Measurements from ENCODE around the gene SLC39A7. TPM values are rescaled to one million over a fixed set of nuclear protein-coding genes. Genes with fewer than 3 reads are reported as not detected.

Gene SLC39A7
- total RNA-seq, 1 donor from 2014 or later: 140 TPM

DNA sequence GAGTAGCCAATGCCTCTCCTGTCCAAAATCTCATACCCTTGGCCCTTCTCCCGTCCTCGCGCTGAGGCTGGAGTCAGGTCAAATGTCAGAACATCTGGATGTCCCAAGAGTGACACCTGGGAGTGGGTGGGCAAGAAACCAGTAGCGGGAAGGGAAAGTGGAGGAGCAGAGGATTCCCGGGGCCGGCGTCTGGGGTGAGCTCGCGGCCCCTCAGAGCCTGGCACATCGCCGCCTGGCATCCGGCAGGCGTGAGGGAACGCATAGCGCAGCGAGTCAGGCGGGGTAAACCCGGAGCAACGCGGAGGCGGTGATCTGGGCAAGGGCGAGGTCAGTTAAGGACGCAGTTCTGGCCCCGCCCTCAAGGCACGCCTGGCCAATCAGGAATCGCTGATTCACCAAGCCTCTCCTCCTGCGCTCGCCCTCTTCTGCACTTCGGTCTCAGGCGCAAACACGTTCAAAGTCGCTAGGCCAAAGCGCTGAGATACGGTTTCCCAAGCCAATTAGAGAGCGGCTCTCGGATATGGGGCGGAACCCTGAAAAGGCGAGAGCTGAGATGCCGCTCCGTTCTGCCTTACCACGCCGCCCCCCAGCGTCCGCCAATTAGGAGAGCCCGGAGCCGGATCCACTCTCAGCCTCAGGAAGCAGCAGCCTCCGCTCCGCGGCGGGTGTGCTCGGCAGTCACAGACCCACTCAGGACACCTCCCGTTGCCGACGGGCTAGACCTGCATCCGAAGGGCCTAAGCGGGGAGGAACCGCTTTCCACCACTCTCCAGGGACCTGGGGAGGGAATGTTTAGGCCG is 48.5 kb downstream of the SLC39A7 start:
- Mint-ChIP-seq H3K27me3 (ENCODE audit: low read depth) (peaks cover 9% of the 10 kb centered on the region), H3K36me3 (peaks cover 21% of the 10 kb centered on the region), H3K9me3 (no peaks in the 10 kb centered on the region), H3K4me1 (peaks cover 18% of the 10 kb centered on the region), H3K27ac (peak overlapping the region; percentile 85), H3K4me3 (peak overlapping the region; percentile 81)
- DNase-seq (ENCODE audit: low spot score in 2 of 2, unreplicated experiment in 2 of 2): peak; percentile 80 to 89
- TF ChIP-seq, protein P1, sequence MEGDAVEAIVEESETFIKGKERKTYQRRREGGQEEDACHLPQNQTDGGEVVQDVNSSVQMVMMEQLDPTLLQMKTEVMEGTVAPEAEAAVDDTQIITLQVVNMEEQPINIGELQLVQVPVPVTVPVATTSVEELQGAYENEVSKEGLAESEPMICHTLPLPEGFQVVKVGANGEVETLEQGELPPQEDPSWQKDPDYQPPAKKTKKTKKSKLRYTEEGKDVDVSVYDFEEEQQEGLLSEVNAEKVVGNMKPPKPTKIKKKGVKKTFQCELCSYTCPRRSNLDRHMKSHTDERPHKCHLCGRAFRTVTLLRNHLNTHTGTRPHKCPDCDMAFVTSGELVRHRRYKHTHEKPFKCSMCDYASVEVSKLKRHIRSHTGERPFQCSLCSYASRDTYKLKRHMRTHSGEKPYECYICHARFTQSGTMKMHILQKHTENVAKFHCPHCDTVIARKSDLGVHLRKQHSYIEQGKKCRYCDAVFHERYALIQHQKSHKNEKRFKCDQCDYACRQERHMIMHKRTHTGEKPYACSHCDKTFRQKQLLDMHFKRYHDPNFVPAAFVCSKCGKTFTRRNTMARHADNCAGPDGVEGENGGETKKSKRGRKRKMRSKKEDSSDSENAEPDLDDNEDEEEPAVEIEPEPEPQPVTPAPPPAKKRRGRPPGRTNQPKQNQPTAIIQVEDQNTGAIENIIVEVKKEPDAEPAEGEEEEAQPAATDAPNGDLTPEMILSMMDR (IDR thresholded peaks at IDR 0.05; ENCODE audit: unreplicated experiment): no peak

DNA sequence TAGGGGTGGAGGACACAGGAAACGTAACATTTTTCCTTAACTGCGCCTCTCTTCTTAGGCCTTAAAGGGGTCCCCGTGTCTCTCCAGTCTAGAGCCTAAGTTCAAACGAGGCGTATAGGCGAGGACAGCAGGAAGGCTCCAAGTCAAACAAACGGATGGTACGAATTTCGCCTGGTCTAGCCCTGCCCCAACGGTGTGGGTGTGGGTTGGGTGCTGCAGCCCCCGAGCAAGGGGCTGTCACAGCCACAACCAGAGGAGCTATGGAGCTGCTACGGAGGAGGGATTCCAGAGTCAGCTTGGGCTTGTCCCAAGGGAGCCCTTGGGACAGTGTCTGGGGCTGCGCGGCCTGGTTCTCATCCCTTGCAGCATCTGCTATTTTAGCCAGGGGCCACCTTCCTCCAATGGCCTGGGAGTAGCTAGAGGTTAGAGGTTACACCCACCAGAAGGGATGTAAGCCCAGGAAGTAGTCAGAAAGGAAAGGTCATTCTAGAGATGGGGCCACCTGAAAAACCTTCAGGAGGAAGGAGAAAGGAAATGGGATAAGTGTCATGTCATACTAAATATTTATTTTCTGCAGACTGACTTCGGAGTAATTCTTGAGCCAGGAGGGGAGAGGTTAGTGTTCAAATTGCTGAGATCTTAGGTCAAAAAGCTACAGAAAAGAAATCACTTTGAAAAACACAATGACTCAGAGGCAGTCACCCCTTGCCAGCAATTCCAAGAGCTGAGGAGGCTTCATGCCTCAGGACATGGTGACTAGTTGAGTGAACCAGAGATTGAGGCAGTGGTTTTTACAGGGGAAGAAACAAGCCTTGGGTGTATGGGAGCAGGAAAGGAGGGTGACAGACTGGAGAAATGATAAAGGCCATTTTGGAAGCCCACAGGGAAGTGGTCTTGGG is 49.3 kb downstream of the SLC39A7 start:
- no peaks in the 10 kb centered on the region for H3K9me3 Mint-ChIP-seq
- TF ChIP-seq, protein P1 (IDR thresholded peaks at IDR 0.05; ENCODE audit: unreplicated experiment): no peak
- H3K4me1 Mint-ChIP-seq: peaks cover 18% of the 10 kb centered on the region
- peak overlapping the region; percentile 85 for H3K27ac Mint-ChIP-seq
- peaks cover 9% of the 10 kb centered on the region for H3K27me3 Mint-ChIP-seq (ENCODE audit: low read depth)
- H3K4me3 Mint-ChIP-seq: peak overlapping the region; percentile 81
- peaks cover 21% of the 10 kb centered on the region for H3K36me3 Mint-ChIP-seq
- DNase-seq (ENCODE audit: low spot score in 2 of 2, unreplicated experiment in 2 of 2): no peak

DNA sequence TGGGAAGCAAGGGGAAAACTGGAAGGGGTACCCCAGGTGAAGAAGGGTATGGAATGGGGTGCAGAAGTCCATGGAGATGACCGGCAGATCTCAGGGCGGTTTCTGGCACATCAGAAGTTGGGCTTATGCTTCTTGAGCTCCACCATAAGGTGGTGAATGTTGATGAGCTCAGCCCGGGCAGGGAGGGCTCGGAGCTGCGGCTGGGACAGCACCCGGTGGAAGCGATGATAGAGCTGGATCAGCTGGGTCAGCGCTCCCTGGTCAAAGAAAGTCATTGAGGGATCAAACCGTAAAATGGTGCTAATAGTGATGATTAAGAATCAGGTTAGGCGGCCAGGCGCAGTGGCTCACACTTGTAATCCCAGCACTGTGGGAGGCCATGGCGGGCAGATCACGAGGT is 50.1 kb downstream of the SLC39A7 start:
- Mint-ChIP-seq H3K4me1 (peaks cover 18% of the 10 kb centered on the region), H3K4me3 (no peak overlapping the region), H3K27me3 (ENCODE audit: low read depth) (peaks cover 9% of the 10 kb centered on the region), H3K27ac (no peak overlapping the region), H3K9me3 (no peaks in the 10 kb centered on the region), H3K36me3 (peaks cover 22% of the 10 kb centered on the region)
- TF ChIP-seq, protein P1 (IDR thresholded peaks at IDR 0.05; ENCODE audit: unreplicated experiment): no peak
- DNase-seq (ENCODE audit: low spot score in 2 of 2, unreplicated experiment in 2 of 2): no peak

DNA sequence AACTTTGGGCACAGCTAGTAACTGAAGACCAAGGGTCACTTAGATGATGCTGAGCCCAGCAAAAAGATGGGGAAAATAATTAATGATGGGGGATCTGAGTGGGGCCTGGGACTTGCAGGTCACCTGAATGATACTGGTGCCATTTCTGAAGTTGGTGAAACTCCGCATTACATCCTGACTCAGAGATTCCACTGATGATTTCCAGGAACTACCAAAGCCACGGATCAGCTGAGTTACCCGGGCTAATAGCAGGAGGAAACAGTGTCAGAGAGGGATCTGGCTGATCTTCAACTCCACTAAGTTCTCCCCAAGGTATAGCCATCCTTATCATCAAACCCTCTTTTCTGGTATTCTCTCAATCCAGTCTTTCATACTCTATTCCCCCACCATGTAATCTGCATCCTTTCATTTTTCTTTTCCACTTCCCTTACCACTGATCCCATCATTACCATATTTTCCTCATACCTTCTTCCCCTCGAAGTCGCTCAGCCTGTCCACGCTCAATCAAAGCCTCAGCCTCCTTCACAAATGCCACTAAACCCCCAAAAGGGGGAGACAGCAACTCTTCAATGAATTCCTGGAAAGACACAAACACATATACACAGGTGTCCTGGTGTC is 50.8 kb downstream of the SLC39A7 start:
- H3K27me3 Mint-ChIP-seq (ENCODE audit: low read depth): peaks cover 5% of the 10 kb centered on the region
- H3K4me3 Mint-ChIP-seq: no peak overlapping the region
- H3K9me3 Mint-ChIP-seq: no peaks in the 10 kb centered on the region
- H3K36me3 Mint-ChIP-seq: peaks cover 25% of the 10 kb centered on the region
- TF ChIP-seq, protein P1 (IDR thresholded peaks at IDR 0.05; ENCODE audit: unreplicated experiment): no peak
- DNase-seq (ENCODE audit: low spot score in 2 of 2, unreplicated experiment in 2 of 2): no peak
- no peak overlapping the region for H3K27ac Mint-ChIP-seq
- H3K4me1 Mint-ChIP-seq: peaks cover 18% of the 10 kb centered on the region

DNA sequence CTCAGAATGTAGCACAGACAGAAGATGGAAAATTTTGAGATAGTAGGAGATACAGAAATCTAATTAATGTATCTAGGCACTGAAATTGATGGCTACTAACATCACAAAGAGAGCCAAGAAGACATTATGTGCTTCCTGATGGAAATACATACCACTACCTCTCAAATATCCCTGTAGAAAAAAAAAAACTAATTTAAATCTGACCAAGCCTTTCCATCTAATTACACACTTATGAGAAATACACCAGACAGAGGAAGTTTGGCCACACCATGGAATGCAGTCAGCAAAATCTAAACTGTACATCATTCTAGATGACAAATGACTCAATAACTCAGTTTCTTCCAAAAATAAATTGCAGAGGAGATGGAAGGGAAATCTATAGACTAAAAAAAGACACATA is 52.1 kb downstream of the SLC39A7 start:
- H3K4me3 Mint-ChIP-seq: no peak overlapping the region
- H3K4me1 Mint-ChIP-seq: peaks cover 18% of the 10 kb centered on the region
- H3K36me3 Mint-ChIP-seq: peaks cover 28% of the 10 kb centered on the region
- H3K27ac Mint-ChIP-seq: no peak overlapping the region
- H3K27me3 Mint-ChIP-seq (ENCODE audit: low read depth): no peaks in the 10 kb centered on the region
- TF ChIP-seq, protein P1 (IDR thresholded peaks at IDR 0.05; ENCODE audit: unreplicated experiment): no peak
- H3K9me3 Mint-ChIP-seq: no peaks in the 10 kb centered on the region
- DNase-seq (ENCODE audit: low spot score in 2 of 2, unreplicated experiment in 2 of 2): no peak

Small RNA genes within 50 kb of the gene (microRNA-seq; reads per million reads assigned to microRNA genes)
- 12.6 reads per million, percentile 36 among the genes with 10 or more reads in this experiment for gene MIR219A1

Other genes with a start within 250 kb of the SLC39A7 start
- 1.7 to 2.1 TPM (median 2.0 TPM) in 3 replicates for gene HLA-DMA, start 247.8 kb upstream of the SLC39A7 start, total RNA-seq
- gene BRD2, start 232.3 kb upstream of the SLC39A7 start, total RNA-seq: 235 to 261 TPM (median 246 TPM) in 3 replicates
- 4.8 to 6.1 TPM (median 5.8 TPM) in 3 replicates for gene HLA-DOA, start 191.3 kb upstream of the SLC39A7 start, total RNA-seq
- gene HLA-DPA1, start 127.2 kb upstream of the SLC39A7 start, total RNA-seq: 2.0 to 2.2 TPM (median 2.0 TPM) in 3 replicates
- gene HLA-DPB1, start 124.9 kb upstream of the SLC39A7 start, total RNA-seq: 12.0 to 12.7 TPM (median 12.0 TPM) in 3 replicates
- gene COL11A2, start 8.4 kb upstream of the SLC39A7 start, total RNA-seq: 12.6 to 14.4 TPM (median 14.2 TPM) in 3 replicates
- 67.6 to 70.4 TPM (median 70.3 TPM) in 3 replicates for gene RXRB, start 202 bp upstream of the SLC39A7 start, total RNA-seq
- gene HSD17B8, start 3.8 kb downstream of the SLC39A7 start, total RNA-seq: 15.0 to 15.3 TPM (median 15.1 TPM) in 3 replicates
- 55.8 to 59.0 TPM (median 56.0 TPM) in 3 replicates for gene RING1, start 7.6 kb downstream of the SLC39A7 start, total RNA-seq
- gene VPS52, start 71.0 kb downstream of the SLC39A7 start, total RNA-seq: 67.2 to 69.8 TPM (median 69.6 TPM) in 3 replicates
- gene RPS18, start 71.2 kb downstream of the SLC39A7 start, total RNA-seq: 2,626 to 2,771 TPM (median 2,750 TPM) in 3 replicates
- 3.9 to 4.6 TPM (median 4.3 TPM) in 3 replicates for gene B3GALT4, start 76.3 kb downstream of the SLC39A7 start, total RNA-seq
- gene WDR46, start 88.4 kb downstream of the SLC39A7 start, total RNA-seq: 46.2 to 53.6 TPM (median 52.0 TPM) in 3 replicates
- 38.7 to 43.0 TPM (median 39.9 TPM) in 3 replicates for gene PFDN6, start 88.7 kb downstream of the SLC39A7 start, total RNA-seq
- gene RGL2, start 98.1 kb downstream of the SLC39A7 start, total RNA-seq: 108 to 113 TPM (median 112 TPM) in 3 replicates
- gene TAPBP, start 113.2 kb downstream of the SLC39A7 start, total RNA-seq: 62.8 to 68.3 TPM (median 64.4 TPM) in 3 replicates
- gene ZBTB22, start 116.9 kb downstream of the SLC39A7 start, total RNA-seq: 33.2 to 36.0 TPM (median 35.8 TPM) in 3 replicates
- gene DAXX, start 122.1 kb downstream of the SLC39A7 start, total RNA-seq: 31.9 to 33.2 TPM (median 33.1 TPM) in 3 replicates
- 30.1 to 31.3 TPM (median 30.3 TPM) in 3 replicates for gene KIFC1, start 191.0 kb downstream of the SLC39A7 start, total RNA-seq
- gene PHF1, start 210.1 kb downstream of the SLC39A7 start, total RNA-seq: 61.0 to 63.6 TPM (median 63.0 TPM) in 3 replicates
- gene CUTA, start 217.2 kb downstream of the SLC39A7 start, total RNA-seq: 238 to 239 TPM (median 239 TPM) in 3 replicates
- gene SYNGAP1, start 219.2 kb downstream of the SLC39A7 start, total RNA-seq: 57.7 to 66.1 TPM (median 65.1 TPM) in 3 replicates

Data from mesothelial cell of epicardium (in vitro differentiated cells).